Measurements from ENCODE around the gene MAGEA4.
"Not testable (repeated sequence)": the region's sequence is repeated elsewhere in the genome, so short reads cannot be mapped to it uniquely, and the experiment has no call there.

Gene MAGEA4

DNA sequence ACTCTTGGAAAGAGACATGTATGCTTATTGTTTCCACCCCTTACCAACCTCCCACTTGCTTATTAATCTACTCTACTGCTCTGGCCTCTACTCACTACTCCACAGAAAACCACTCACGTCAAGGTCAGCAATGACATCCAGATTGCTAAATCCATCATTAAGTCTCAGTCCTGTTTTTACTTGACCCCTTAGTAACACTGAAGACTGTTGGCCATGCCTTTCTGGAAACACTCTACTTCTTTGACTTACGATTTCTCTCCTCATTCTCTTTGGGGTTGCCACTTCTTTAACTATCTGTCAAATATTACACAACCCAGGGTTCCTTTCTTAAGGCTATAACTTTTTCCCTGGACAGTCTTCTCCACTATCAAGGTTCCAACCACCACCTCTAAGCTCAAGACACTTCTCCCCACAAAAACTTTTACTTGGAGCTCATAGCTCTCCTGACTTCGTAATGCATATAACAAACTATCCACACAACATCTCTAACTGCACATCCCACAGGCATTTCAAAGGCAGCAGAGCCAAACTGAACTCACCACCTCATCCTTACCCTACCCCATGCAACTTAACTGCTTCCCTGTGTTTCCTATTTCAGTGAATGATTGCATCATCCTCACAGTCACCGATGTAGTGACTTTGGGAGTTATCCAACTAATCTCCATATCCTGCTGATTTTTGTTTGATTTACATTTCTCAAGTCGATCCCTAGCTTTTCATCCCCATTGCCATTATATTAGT, 15.8 kb upstream of the MAGEA4 start:
- H3K4me3 ChIP-seq: no peak overlapping the region
- H3K9ac ChIP-seq: no peak overlapping the region
- H3K27ac ChIP-seq: no peak overlapping the region
- no peaks in the 10 kb centered on the region; a peak in 2 of 22 replicates for H4K20me1 ChIP-seq
- H3K27me3 ChIP-seq: peaks cover 99 to 100% (median 100%) of the 10 kb centered on the region in 11 experiments
- no peaks in the 10 kb centered on the region for H3K4me1 ChIP-seq
- peak in 1 of 11 experiments; percentile 54; a peak in 1 of 22 replicates for TF ChIP-seq Cebpa-rat (IDR thresholded peaks at IDR 0.05)
- no peaks in the 10 kb centered on the region for H3K9me3 ChIP-seq (replicated peaks in 1 of 11)
- H3K4me2 ChIP-seq: no peak overlapping the region
- no peaks in the 10 kb centered on the region for H3K36me3 ChIP-seq

DNA sequence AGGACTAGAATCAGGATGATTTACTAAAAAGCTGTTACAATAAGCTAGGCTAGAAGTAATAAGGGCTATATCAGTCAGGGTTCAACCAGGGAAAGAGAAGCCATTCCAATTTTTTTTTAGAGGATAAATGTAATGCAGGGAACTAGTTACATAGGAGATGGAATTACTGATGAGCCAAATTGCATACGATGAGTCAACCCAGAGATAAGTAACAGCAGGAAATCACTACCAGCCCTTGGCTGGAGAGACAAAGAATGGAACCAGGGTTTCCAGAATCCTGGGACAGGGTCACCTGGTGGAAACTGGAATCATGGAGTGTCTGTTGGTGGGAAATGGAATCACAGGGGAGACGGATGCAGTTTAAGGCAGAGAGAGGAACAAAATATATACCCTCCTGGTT, 13.1 kb upstream of the MAGEA4 start:
- Histone ChIP-seq H3K36me3 (no peaks in the 10 kb centered on the region), H3K4me1 (no peaks in the 10 kb centered on the region; a peak in 1 of 20 replicates), H3K4me2 (no peak overlapping the region), H3K27me3 (peaks cover 97 to 100% (median 100%) of the 10 kb centered on the region in 11 experiments), H3K4me3 (no peak overlapping the region), H3K9me3 (replicated peaks in 1 of 11) (0 out of 22 replicates have a peak, but pooled peaks cover 0 to 2% (median 0%) of the 10 kb centered on the region in 11 experiments), H4K20me1 (no peaks in the 10 kb centered on the region; a peak in 2 of 22 replicates), H3K27ac (no peak overlapping the region), H3K9ac (no peak overlapping the region)
- TF ChIP-seq Cebpa-rat (IDR thresholded peaks at IDR 0.05): no peak

DNA sequence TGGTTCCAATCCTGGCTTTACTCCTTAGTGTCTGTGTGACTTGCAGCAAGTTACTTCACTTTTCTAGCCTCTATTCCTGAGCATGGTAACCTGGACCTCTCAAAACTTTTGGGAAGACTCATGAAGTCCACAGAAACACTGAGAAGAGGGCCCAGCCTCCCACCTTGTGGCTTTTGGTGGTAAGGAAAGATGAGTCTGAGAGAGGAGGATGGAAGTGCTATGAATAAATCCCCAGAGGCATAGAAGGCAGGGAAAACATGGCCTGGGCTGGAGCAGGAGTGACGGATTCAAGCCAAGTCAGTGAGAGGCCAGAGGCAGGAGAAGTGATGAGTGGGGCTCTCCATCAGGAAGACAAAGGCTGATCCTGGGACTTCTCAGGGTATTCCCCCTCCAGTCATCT, 10.9 kb upstream of the MAGEA4 start:
- no peak for TF ChIP-seq Cebpa-rat (IDR thresholded peaks at IDR 0.05)
- H4K20me1 ChIP-seq: no peaks in the 10 kb centered on the region; a peak in 2 of 22 replicates
- H3K9me3 ChIP-seq (replicated peaks in 1 of 11): peaks cover 0 to 9% (median 0%) of the 10 kb centered on the region in 11 experiments; a peak in 1 of 22 replicates
- H3K4me3 ChIP-seq: no peak overlapping the region
- H3K36me3 ChIP-seq: no peaks in the 10 kb centered on the region
- no peak overlapping the region for H3K9ac ChIP-seq
- H3K4me1 ChIP-seq: peaks cover 0 to 8% (median 0%) of the 10 kb centered on the region in 10 experiments; a peak in 4 of 20 replicates
- H3K27ac ChIP-seq: no peak overlapping the region
- H3K27me3 ChIP-seq: peaks cover 92 to 100% (median 98%) of the 10 kb centered on the region in 11 experiments
- H3K4me2 ChIP-seq: no peak overlapping the region

DNA sequence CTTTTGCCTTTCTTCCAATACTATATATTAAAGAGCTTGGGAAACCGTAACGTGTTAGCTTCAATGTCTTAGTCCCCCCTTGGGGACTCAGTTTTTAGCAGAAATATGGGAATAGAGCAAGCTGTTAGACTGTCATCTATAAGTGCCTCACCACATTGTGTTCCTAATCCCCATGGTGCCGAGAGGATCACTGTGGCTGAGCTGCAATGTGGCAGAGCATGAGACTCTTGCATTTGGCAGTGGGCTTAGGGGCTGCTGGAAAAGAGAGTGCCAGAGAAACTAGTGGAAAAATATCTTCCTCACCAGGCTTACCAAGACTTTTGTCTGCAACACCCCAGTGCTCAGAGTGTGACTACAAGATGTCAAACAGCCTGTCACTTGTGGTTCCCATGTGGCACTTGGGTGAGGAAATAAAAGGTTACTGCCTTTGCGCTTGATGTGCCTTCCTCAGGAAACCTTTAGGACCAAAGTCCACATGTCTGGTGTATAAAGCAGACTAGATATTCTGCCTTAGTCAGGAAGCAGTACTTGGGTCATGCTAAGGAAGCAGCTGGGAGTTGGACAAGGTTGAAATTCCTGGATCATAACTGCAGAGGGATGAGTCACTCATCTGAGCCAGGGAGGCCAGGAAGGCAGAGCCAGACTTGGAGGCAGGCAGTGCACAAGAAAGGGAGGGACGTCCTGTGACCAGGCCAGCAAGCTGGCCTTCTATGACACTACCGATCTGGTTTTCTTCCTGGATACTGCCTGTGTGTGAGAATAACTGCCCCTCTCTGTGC, 9.7 kb upstream of the MAGEA4 start:
- Histone ChIP-seq H3K9ac (no peak overlapping the region), H3K9me3 (replicated peaks in 1 of 11) (peaks cover 0 to 9% (median 0%) of the 10 kb centered on the region in 11 experiments; a peak in 1 of 22 replicates), H3K4me1 (peaks cover 0 to 8% (median 0%) of the 10 kb centered on the region in 10 experiments; a peak in 4 of 20 replicates), H4K20me1 (no peaks in the 10 kb centered on the region; a peak in 2 of 22 replicates), H3K27me3 (peaks cover 92 to 100% (median 98%) of the 10 kb centered on the region in 11 experiments), H3K4me3 (no peak overlapping the region), H3K27ac (no peak overlapping the region), H3K4me2 (no peak overlapping the region; a peak in 1 of 22 replicates), H3K36me3 (no peaks in the 10 kb centered on the region)
- no peak for TF ChIP-seq Cebpa-rat (IDR thresholded peaks at IDR 0.05)

DNA sequence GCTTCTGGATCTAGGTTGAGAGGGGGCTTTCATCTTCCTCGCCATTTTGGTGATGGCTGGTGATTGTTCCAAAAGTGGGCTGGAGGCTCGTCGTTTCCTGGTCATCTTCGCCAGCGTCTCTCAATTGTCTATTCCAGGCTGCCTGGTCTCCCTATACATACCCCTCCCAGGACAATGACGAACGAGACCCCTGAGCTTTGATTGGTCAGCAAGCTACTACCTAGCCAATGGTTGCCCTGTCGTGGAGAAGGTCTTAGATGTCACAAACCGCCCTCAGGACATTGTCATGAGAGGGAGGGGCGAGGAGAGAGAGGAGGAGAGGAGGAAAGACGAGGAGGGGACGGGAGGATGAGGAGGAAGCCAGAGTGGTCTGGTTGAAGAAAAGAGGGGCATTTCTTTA, 7.7 kb upstream of the MAGEA4 start:
- Histone ChIP-seq H3K27me3 (peaks cover 87 to 100% (median 98%) of the 10 kb centered on the region in 11 experiments), H4K20me1 (no peaks in the 10 kb centered on the region; a peak in 2 of 22 replicates), H3K4me2 (no peak overlapping the region), H3K9ac (no peak overlapping the region), H3K4me1 (peaks cover 0 to 8% (median 0%) of the 10 kb centered on the region in 10 experiments; a peak in 4 of 20 replicates), H3K27ac (no peak overlapping the region), H3K4me3 (no peak overlapping the region), H3K9me3 (replicated peaks in 1 of 11) (peaks cover 0 to 9% (median 0%) of the 10 kb centered on the region in 11 experiments; a peak in 1 of 22 replicates), H3K36me3 (no peaks in the 10 kb centered on the region)
- TF ChIP-seq Cebpa-rat (IDR thresholded peaks at IDR 0.05): no peak

DNA sequence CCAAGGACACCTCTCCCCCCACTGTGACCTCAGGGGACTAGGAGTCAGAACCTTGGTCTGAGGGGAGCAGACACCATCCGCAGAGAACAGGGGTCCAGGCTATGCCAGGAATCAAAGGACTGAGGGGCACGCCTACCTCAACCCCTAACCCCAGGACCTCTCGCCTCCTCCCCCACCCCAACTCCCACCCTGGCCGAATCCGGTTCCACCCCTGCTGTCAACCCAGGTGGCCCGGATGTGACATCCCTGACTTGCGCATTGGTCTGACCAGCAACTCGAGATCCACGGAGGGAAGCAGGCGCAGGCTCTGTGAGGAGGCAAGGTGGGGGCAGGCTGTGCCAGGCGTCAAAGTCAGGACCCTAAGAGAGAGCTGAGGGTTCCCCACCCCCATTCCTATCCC, 468 bp upstream of the MAGEA4 start:
- Histone ChIP-seq H3K27ac (no peak overlapping the region), H3K4me3 (no peak overlapping the region), H4K20me1 (no peaks in the 10 kb centered on the region), H3K27me3 (peaks cover 23 to 47% (median 38%) of the 10 kb centered on the region in 11 experiments), H3K9me3 (replicated peaks in 1 of 11) (no peaks in the 10 kb centered on the region), H3K4me2 (no peak overlapping the region), H3K36me3 (no peaks in the 10 kb centered on the region), H3K4me1 (no peaks in the 10 kb centered on the region), H3K9ac (no peak overlapping the region)
- no peak for TF ChIP-seq Cebpa-rat (IDR thresholded peaks at IDR 0.05)

DNA sequence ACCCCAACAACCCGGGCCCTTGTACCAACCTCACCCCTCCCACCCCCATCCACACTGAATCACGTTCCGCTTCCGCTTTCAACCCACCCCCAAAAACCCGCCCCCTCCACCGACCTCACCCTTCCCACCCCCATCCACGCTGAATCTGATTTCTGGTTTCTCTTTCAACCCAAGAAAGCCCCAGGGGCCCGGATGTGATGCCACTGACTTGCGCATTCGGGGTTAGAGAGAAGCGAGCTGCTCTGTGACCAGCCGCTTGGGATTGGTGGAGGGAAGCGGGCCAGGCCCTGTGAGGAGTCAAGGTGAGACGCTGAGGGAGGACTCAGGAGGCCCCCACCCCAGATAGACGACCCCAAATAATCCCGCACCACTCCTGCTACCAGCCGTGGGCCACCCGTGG, 6.0 kb downstream of the MAGEA4 start:
- peaks cover 0 to 11% (median 0%) of the 10 kb centered on the region in 11 experiments; a peak in 4 of 22 replicates for H3K9me3 ChIP-seq (replicated peaks in 1 of 11)
- H3K27me3 ChIP-seq: peaks cover 9 to 27% (median 14%) of the 10 kb centered on the region in 11 experiments; a peak in 20 of 22 replicates
- H3K36me3 ChIP-seq, H3K27ac ChIP-seq, H3K4me2 ChIP-seq, H3K9ac ChIP-seq, H3K4me3 ChIP-seq, H3K4me1 ChIP-seq, H4K20me1 ChIP-seq: not testable (repeated sequence)

DNA sequence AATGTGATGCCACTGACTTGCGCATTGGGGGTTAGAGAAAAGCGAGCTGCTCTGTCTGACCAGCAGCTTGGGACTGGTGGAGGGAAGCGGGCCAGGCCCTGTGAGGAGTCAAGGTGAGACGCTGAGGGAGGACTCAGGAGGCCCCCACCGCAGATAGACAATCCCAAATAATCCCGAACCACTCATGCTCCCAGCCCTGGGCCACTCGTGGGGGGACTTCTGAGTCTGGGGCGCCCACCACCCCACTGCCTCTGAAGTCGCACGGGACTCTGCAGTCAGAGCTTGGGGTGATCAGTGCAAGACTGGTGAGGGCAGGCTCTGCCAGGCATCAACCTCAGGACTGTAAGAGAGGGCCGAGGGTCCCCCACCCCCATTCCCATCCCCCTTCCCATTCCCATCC, 6.9 kb downstream of the MAGEA4 start:
- H3K27ac ChIP-seq: no peak overlapping the region
- TF ChIP-seq Cebpa-rat (IDR thresholded peaks at IDR 0.05): no peak

DNA sequence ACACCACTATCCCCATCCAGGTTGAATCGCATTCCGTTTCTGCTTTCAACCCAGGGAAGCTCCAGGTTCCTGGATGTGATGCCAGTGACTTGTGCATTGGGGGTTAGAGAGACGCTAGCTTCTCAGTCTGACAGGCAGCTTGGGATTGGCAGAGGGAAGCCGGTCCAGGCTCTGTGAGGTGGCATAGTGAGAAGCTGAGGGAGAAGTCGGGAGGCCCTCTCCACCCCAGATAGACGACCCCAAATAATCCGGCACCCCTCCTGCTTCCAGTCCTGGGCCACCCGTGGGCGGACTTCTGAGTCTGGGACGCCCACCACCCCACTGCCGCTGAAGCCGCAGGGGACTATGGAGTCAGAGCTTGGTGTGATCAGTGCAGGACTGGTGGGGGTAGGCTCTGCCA, 7.4 kb downstream of the MAGEA4 start:
- no peak overlapping the region for H3K4me3 ChIP-seq
- peaks cover 22 to 41% (median 28%) of the 10 kb centered on the region in 11 experiments for H3K27me3 ChIP-seq
- no peaks in the 10 kb centered on the region; a peak in 3 of 22 replicates for H4K20me1 ChIP-seq
- no peak overlapping the region for H3K27ac ChIP-seq
- peaks cover 0 to 7% (median 0%) of the 10 kb centered on the region in 10 experiments; a peak in 3 of 20 replicates for H3K4me1 ChIP-seq
- H3K4me2 ChIP-seq: no peak overlapping the region
- no peaks in the 10 kb centered on the region for H3K36me3 ChIP-seq
- H3K9ac ChIP-seq: no peak overlapping the region
- H3K9me3 ChIP-seq (replicated peaks in 1 of 11): peaks cover 0 to 11% (median 0%) of the 10 kb centered on the region in 11 experiments; a peak in 4 of 22 replicates
- no peak for TF ChIP-seq Cebpa-rat (IDR thresholded peaks at IDR 0.05)

More for the DNA sequence above, 6.9 kb downstream of the MAGEA4 start:
- Histone ChIP-seq H3K4me3 (no peak overlapping the region), H3K4me2 (no peak overlapping the region), H4K20me1 (no peaks in the 10 kb centered on the region; a peak in 3 of 22 replicates), H3K4me1 (peaks cover 0 to 7% (median 0%) of the 10 kb centered on the region in 10 experiments; a peak in 3 of 20 replicates), H3K9ac (no peak overlapping the region), H3K9me3 (replicated peaks in 1 of 11) (peaks cover 0 to 11% (median 0%) of the 10 kb centered on the region in 11 experiments; a peak in 4 of 22 replicates), H3K27me3 (peaks cover 17 to 36% (median 23%) of the 10 kb centered on the region in 11 experiments), H3K36me3 (no peaks in the 10 kb centered on the region)

All from BLaER1 treated with 17β-estradiol and CSF1 and Interleukin-3, amounts not matched to agents 10 nM and 100 nM (cell line).